GM19023 (cell line): ENCODE results near the gene TICRR.
"Not testable (repeated sequence)": the region's sequence is repeated elsewhere in the genome, so short reads cannot be mapped to it uniquely, and the experiment has no call there.

Experiments used
- ATAC-seq: cut with Tn5 transposase; IDR thresholded peaks from one replicate; pipeline ENCODE4 v1.9.1; 2021; ENCODE audit warnings: mild to moderate bottlenecking, moderate library complexity; ENCODE audit not compliant: unreplicated experiment

TICRR gene

DNA sequence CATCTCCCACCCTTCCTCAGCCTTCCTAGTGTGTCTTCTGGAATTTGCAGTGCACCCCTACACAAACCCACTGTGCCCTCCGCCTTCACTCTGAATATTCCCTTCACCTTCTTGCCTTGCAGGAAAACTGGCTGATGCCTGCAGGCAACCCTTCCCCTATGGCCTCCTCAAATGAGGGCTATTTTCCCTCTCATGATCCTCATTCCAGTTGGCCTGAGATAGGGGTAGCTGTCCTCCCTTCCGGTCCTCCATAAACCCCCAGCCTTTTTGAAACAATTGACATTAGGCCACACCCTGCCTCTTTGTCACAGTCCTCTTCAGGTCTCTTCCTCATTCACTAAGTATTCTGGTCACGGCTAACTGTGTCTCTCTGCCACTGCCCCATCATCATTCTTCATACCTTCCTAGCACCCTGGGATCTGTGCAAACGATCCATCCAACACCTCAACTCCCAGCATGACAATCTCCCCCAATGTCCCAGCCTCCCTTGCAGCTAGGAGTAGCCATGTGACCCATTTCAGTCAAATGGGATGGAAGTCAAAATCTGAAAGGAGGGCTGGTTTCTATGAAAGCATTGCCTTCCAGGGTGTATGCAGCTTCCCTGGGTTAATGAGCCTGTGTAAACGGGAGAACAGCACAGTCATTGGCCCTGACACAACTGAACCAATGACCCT is 8.5 kb upstream of the TICRR start:
- ATAC-seq: no peak

DNA sequence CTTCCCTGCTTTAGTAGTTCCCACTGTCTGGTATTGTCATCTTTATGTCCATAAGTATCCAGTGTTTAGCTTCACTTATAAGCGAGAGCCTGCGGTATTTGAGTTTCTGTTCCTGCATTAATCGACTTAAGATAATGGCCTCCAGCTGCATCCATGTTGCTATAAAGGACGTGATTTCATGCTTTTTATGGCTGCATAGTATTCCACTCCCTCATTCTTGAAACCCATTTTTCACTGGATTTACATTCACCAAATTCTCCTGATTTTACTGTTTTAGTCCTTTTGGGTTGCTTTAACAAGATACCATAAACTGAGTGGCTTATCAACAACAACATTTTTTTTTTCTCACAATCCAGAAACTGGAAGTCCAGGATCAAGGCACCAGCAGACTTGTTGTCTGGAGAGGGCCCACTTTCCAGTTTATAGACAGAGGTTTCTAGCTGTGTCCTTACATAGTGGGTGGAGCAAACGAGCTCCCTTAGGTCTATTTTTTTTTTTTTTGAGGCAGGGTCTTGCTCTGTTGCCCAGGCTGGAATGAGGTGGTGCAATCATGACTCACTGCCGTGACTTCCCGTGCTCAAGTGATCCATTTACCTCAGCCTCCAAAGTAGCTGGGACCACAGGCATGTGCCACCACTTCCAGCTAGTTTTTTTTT is 6.1 kb upstream of the TICRR start:
- no peak for ATAC-seq

- ATAC-seq: peak; percentile 20
Measured at GRCh38 chr15:89575656-89576416, 567 bp downstream of the TICRR start.

DNA sequence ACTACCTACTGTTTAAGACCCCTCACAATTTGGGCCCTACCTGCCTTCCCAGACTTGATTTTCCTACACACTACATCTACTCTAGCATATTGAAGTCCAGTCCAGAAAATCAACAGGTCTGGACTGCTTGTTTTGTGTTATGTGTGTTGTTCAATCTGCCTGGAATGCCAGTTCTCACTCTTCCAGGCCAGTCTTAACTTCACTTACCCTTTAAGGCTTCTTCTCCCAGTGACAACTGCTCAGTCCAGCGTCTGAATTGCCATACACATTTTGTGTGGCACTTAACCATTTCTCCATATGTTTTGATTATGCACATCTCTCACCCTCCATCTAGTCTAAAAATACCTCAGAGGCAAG is 1.1 kb downstream of the TICRR start:
- ATAC-seq: no peak

DNA sequence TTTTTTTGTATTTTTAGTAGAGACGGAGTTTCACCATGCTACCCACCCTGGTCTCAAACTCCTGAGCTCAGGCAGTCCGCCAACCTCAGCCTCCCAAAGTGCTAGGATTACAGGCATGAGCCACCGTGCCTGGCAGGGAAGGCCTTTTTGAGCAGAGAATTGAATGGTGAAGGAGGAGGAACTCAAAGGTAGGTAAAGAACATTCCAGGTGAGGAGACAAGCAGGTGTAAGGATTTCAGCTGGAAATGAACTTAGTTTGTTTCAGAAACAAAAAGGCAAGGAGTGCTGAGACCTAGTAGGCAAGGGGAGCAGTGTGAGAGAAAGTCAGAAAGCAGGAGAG is 2.5 kb downstream of the TICRR start:
- no peak for ATAC-seq

DNA sequence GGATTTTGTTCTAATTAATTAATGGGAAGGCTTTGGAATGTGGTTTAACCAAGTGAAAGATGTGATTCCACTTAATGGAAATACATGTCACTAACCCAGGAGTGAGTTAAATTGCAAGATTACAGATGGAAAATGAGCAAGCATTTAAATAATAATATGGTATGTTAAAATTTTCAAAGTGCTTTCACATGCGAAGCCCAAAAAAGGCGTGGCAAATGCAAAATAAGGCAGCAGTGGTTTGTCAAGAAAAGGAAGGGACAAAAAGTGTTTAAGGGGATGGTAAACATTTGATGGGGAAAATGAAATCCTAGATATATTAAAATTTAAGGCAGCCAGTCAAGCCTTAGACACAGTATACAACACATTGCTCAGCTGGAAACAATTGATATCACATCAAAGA is 2.9 kb downstream of the TICRR start:
- no peak for ATAC-seq

DNA sequence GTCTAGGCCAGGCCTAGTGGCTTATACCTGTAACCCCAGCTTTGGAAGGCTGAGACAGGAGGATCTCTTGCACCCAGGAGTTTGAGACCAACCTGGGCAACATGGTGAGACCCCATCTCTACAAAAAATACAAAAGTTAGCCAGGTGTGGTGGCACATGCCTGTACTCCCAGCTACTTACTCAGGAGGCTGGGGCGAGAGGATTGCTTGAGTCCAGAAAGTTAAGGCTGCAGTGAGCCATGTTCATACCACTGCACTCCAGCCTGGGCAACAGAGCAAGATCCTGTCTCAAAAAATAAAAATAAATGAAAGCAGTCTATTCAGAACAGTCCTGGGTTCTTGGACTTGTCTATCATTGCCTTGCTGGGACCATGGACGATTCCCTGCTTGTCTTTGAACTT is 5.5 kb downstream of the TICRR start:
- ATAC-seq: not testable (repeated sequence)

GRCh38 chr15:89586651-89587050 is 11.4 kb downstream of the TICRR start:
- ATAC-seq: no peak

GRCh38 chr15:89587955-89588354 is 12.7 kb downstream of the TICRR start:
- no peak for ATAC-seq

DNA sequence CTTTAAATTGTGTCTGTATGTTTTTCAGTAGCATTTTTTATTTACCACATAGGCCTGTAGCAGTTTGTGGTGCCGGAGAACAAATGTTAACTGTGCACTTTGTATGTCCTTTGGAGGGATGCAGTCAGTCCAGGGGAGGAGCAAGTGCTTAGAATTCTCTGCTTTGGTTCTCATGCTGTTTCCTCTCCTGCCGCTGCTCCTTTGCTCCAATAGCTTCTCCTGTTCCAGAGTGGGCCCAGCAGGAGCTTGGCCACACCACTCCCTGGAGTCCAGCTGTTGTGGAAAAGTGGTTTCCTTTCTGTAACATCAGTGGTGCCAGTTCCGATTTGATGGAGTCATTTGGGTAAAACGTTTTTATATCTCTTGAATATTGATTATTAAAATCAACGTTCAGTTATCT is 16.6 kb downstream of the TICRR start:
- no peak for ATAC-seq

DNA sequence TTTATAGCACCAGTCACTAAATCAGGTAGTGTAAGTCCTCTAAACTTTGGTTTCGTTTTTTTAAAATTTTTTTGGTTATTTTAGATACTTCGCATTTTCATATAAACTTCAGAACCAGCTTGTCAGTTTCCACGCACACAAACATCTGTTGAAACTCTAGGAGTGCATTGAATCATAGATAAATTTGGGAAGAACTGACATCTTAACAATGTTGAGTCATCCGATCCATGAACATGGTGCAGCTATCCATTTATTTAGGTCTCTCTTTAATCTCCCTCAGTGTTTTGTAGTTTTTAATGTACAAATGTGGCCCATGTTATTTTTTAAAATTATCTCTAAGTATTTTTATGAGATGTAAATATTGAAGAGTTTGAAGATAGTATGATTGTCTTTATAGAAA is 17.7 kb downstream of the TICRR start:
- no peak for ATAC-seq

- ATAC-seq: no peak
Measured at GRCh38 chr15:89599021-89599420, 23.8 kb downstream of the TICRR start.

DNA sequence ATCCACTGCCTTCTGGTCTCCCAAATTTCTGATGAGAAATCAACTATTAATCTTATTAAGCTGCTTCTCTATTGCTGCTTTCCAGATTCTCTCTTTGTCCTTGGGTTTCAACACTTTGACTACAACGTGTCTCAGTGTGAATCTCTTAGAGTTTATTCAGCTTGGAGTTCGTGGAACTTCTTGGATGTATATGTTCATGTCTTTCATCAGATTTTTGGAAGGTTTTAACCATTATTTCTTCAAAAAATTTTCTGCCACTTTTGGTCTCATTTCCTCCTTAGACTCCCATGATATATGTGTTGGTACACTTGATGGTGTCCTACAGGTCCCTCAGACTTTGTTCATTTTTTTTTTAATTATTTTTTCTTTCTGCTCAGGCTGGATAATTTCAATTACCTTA is 36.0 kb downstream of the TICRR start:
- ATAC-seq: no peak

- no peak for ATAC-seq
Measured at GRCh38 chr15:89613031-89613430, 37.8 kb downstream of the TICRR start.

- no peak for ATAC-seq
Measured at GRCh38 chr15:89614164-89614563, 38.9 kb downstream of the TICRR start.

DNA sequence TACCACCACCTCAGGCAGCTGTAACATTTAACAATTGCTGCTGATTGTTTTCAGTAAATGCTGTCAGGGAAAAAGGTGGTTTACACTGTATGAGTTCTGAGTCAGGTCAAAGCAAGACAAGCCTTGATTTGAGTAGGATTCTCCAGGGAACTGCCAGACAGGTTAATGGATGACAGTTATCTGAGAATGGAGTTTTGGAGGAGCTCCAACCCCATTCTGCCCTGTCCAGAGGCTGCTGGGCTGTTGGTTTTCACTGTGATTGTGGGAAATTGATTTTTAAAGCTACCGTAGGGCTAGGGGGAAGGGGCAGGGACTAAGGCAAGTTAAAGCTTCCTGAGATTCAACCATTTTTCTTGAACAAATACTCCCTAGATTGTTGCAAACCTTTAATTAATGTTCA is 39.9 kb downstream of the TICRR start:
- ATAC-seq: no peak

DNA sequence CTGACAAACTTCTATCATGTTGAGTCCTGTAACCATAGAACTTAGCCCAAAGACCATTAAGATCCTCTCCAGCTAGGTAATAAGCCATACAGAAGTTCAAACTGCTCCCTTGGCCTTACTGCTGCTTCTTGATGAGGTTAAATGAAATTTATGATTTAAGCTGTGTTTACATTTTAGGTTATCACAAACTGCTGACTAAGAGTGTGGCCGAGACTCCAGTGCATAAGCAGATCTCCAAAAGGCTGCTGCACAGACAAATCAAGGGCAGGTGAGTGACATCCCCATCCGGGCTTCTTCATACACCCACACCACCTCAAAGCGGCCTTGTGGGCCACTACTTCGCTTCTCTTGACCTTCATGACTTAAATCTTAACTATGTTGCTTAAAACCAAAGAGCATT is 41.0 kb downstream of the TICRR start:
- no peak for ATAC-seq

DNA sequence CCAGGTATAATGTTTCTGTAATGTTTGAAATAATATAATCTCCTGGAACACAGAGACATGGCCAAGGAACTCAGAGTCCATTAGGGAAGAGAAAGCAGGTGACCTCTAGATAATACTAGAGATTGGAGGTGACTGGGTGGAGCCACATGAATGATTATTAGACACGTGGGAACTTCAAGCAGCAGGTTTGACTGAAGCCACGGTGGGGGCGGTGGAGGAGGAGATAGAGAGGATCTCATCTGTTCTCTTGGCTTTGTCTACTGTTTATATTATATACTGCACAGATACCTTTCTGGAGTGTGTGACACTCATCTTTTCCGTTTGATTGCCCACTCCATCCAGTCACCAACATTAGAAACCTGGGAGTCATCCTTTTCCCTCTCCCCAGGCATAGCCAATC is 46.3 kb downstream of the TICRR start:
- ATAC-seq: no peak

DNA sequence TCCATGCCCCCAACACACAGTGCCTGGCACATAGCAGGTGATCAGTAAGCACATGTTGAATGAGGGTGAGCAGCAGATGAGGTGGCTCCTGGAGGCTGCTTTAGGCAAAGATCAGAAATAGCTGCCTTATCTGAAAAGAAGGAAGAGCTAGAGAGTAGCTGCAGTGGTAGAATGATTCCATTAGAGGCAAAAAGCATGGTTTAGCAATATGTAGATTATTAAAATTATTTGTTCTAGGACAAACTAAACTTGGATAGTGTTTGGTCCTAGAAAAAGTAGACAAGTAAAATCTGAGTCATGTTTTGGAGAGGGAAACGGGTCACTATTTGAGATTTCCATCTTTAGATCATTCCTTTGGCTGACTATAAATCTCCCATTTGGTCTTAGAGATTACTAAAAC is 47.9 kb downstream of the TICRR start:
- no peak for ATAC-seq

DNA sequence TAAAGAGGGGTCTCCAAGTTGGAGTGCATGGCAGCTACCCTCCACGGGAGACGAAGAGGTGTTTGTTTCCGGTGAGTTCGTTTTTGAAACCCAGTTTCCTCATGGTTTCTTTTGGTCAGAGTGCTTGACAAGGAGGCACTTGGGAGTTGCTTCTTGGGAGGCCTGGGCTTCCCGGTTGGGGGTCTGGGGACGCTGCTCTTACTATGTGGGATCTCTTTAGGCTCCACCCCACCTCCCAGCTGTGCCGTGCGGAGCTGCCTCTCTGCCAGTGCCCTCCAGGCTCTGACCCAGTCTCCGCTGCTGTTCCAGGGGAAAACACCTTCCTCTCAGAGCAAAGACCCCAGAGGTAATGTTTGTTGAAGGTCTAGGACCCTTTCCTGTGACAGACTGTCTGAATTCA is 50.4 kb downstream of the TICRR start:
- no peak for ATAC-seq

- ATAC-seq: no peak
Measured at GRCh38 chr15:89627256-89627970, 52.1 kb downstream of the TICRR start.

GRCh38 chr15:89628301-89628700 is 53.0 kb downstream of the TICRR start:
- ATAC-seq: no peak
